ENCODE data around the gene IL32. TPM values are rescaled to one million over a fixed set of nuclear protein-coding genes. Genes with fewer than 3 reads are reported as not detected.
"Not testable (repeated sequence)": the region's sequence is repeated elsewhere in the genome, so short reads cannot be mapped to it uniquely, and the experiment has no call there.

IL32 gene
- total and polyA plus RNA-seq, 7 experiments from 2014 or later, result 351 to 3,697 (median 631) TPM

DNA sequence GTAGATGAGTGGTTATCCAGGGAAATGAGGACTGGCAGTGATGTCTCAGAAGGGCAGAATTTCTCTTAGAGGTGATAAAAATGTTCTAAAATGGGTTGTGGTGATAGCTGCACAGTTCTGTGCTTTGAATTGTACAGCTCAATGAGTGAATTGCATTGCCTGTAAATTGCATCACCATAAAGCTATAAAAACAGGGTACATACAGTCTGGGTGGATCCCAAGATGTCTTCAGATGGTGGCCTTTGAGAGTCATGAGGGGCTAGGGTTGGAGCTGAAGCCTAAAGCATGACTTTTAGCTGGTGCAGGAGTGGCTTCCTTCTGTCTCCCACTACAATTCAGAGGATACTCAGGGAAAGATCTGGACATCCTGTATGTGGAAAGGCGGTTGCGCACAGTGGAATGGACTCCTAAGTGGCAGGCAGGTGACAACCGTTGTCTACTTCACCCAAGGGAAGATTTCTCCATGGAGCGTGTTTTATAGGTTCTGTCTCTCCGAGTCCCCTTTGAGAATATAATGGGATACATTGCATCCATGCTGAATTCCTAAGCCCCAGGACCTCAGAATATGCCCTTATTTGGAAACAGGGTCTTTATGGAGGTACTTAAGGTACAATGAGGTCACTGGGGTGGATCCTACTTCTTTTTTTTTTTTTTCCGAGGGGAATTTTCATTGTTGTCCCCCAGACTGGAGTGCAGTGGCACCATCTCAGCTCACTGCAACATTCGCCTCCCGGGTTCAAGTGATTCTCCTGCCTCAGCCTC is 1.6 kb upstream of the IL32 start:
- ChIA-PET POLR2A (interaction anchor here (0.6 to 10.4 kb wide), 9 partner anchors 12 to 1656 kb away, joined by 3 to 182 read pairs (median 6); partner anchors contain the start of genes ZNF213 and ZSCAN10), CTCF (interaction anchor here (0.6 to 13.9 kb wide), 6 partner anchors 13 to 105 kb away, joined by 3 to 244 read pairs (median 4); partner anchors contain the start of gene ZNF213)
- Histone ChIP-seq H3K9me3 (ENCODE audit: control insufficient read depth in 2 of 3, low read length in 3 of 3) (no peaks in the 10 kb centered on the region), H3K36me3 (ENCODE audit: control insufficient read depth in 2 of 3, insufficient read depth in 3 of 3, low read length in 3 of 3) (peaks cover 0 to 10% (median 3%) of the 10 kb centered on the region in 3 experiments), H3K4me3 (ENCODE audit: low read length) (no peak overlapping the region), H3K27me3 (ENCODE audit: control insufficient read depth in 2 of 2, insufficient read depth in 2 of 2, low read length in 2 of 2) (no peaks in the 10 kb centered on the region), H3K27ac (ENCODE audit: low read depth, low read length) (peak overlapping the region; percentile 88), H3K4me1 (ENCODE audit: control insufficient read depth in 2 of 2, insufficient read depth in 2 of 2, low read length in 2 of 2) (peaks cover 28 to 33% of the 10 kb centered on the region in 2 donors)
- Mint-ChIP-seq H3K4me3 (peak overlapping the region; percentile 15 to 100 (median 98)), H3K9me3 (peaks cover 0 to 6% (median 0%) of the 10 kb centered on the region in 11 donors), H3K4me1 (peaks cover 43 to 60% (median 59%) of the 10 kb centered on the region in 7 donors), H3K27ac (peak overlapping the region; percentile 66 to 100 (median 98)), H3K27me3 (no peaks in the 10 kb centered on the region), H3K36me3 (peaks cover 8 to 53% (median 14%) of the 10 kb centered on the region in 5 donors)
- no peak for ATAC-seq
- DNase-seq, result no peak
- intact Hi-C loops (cut with micrococcal nuclease), result no loop called here

GRCh38 chr16:3065742-3066439 is 451 bp downstream of the IL32 start:
- intact Hi-C loops (cut with micrococcal nuclease), result loop anchor here (1.0 kb wide), 2 partner anchors 9 to 58 kb away; no protein-coding TSS in a partner anchor
- peak overlapping the region; percentile 78 for H3K4me3 ChIP-seq (ENCODE audit: low read length)
- Mint-ChIP-seq H3K27me3 (no peaks in the 10 kb centered on the region), H3K27ac (peak overlapping the region; percentile 94 to 100 (median 98)), H3K4me1 (peaks cover 44 to 70% (median 61%) of the 10 kb centered on the region in 7 donors), H3K36me3 (peaks cover 8 to 61% (median 25%) of the 10 kb centered on the region in 5 donors), H3K4me3 (peak overlapping the region; percentile 98 to 100 (median 99)), H3K9me3 (peaks cover 0 to 6% (median 0%) of the 10 kb centered on the region in 11 donors)
- H3K27ac ChIP-seq (ENCODE audit: low read depth, low read length), result peak overlapping the region; percentile 88
- H3K27me3 ChIP-seq (ENCODE audit: control insufficient read depth in 2 of 2, insufficient read depth in 2 of 2, low read length in 2 of 2), result no peaks in the 10 kb centered on the region
- peak in 2 of 9 donors; percentile 38 to 41 for DNase-seq
- peak; percentile 33 for ATAC-seq
- CTCF ChIA-PET, result interaction anchor here (0.7 to 13.9 kb wide), 6 partner anchors 10 to 64 kb away, joined by 3 to 244 read pairs (median 6); partner anchors contain the start of gene ZNF213
- POLR2A ChIA-PET, result interaction anchor here (0.7 to 10.4 kb wide), 19 partner anchors 10 to 201 kb away, joined by 3 to 182 read pairs (median 5); partner anchors contain the start of genes ZNF213 and ZSCAN10
- peaks cover 25 to 30% of the 10 kb centered on the region in 2 donors for H3K4me1 ChIP-seq (ENCODE audit: control insufficient read depth in 2 of 2, insufficient read depth in 2 of 2, low read length in 2 of 2)
- peaks cover 0 to 20% (median 3%) of the 10 kb centered on the region in 3 experiments for H3K36me3 ChIP-seq (ENCODE audit: control insufficient read depth in 2 of 3, insufficient read depth in 3 of 3, low read length in 3 of 3)
- no peaks in the 10 kb centered on the region for H3K9me3 ChIP-seq (ENCODE audit: control insufficient read depth in 2 of 3, low read length in 3 of 3)

GRCh38 chr16:3066440-3066748 is 954 bp downstream of the IL32 start:
- ChIA-PET CTCF (interaction anchor here (2.4 to 13.9 kb wide), 3 partner anchors 10 to 64 kb away, joined by 7 to 244 read pairs (median 43); partner anchors contain the start of gene ZNF213), POLR2A (interaction anchor here (0.7 to 10.4 kb wide), 14 partner anchors 9 to 93 kb away, joined by 3 to 182 read pairs (median 5); partner anchors contain the start of gene ZSCAN10)
- H3K36me3 Mint-ChIP-seq, result peaks cover 8 to 65% (median 25%) of the 10 kb centered on the region in 5 donors
- H3K9me3 Mint-ChIP-seq, result peaks cover 0 to 6% (median 0%) of the 10 kb centered on the region in 11 donors
- H3K27ac Mint-ChIP-seq, result peak overlapping the region; percentile 94 to 100 (median 98)
- H3K27me3 Mint-ChIP-seq, result no peaks in the 10 kb centered on the region
- H3K4me3 Mint-ChIP-seq, result peak overlapping the region; percentile 98 to 100 (median 99)
- DNase-seq (no peak), ATAC-seq (no peak)
- intact Hi-C loops (cut with micrococcal nuclease), result no loop called here
- Histone ChIP-seq H3K9me3 (ENCODE audit: control insufficient read depth in 2 of 3, low read length in 3 of 3) (no peaks in the 10 kb centered on the region), H3K4me3 (ENCODE audit: low read length) (peak overlapping the region; percentile 78), H3K36me3 (ENCODE audit: control insufficient read depth in 2 of 3, insufficient read depth in 3 of 3, low read length in 3 of 3) (peaks cover 0 to 20% (median 3%) of the 10 kb centered on the region in 3 experiments), H3K4me1 (ENCODE audit: control insufficient read depth in 2 of 2, insufficient read depth in 2 of 2, low read length in 2 of 2) (peaks cover 30 to 36% of the 10 kb centered on the region in 2 donors), H3K27me3 (ENCODE audit: control insufficient read depth in 2 of 2, insufficient read depth in 2 of 2, low read length in 2 of 2) (no peaks in the 10 kb centered on the region), H3K27ac (ENCODE audit: low read depth, low read length) (peak overlapping the region; percentile 88)
- peaks cover 49 to 75% (median 66%) of the 10 kb centered on the region in 7 donors for H3K4me1 Mint-ChIP-seq

DNA sequence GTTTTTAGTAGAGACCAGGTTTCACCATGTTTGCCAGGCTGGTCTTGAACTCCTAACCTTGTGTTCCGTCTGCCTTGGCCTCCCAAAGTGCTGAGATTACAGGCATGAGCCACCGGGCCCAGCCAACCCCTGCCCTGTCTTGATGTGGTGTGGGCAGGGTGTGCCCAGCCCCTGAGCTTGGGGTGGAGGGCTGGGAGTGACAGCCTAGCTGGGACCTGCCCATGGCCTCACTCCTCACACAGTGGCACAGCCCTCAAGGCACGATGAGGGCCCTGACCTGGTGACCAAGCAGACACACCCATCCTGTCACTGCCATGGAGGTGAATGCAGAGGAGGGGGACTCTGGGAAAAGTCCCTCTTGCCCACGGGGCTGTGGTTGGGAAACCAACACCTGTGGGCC is 3.0 kb downstream of the IL32 start:
- POLR2A ChIA-PET, result interaction anchor here (1.8 to 7.3 kb wide), 4 partner anchors 7 to 61 kb away, joined by 5 to 113 read pairs (median 50); partner anchors contain the start of gene ZSCAN10
- Histone ChIP-seq H3K4me3 (ENCODE audit: low read length) (peak overlapping the region; percentile 78), H3K36me3 (ENCODE audit: control insufficient read depth in 2 of 3, insufficient read depth in 3 of 3, low read length in 3 of 3) (peaks cover 0 to 20% (median 3%) of the 10 kb centered on the region in 3 experiments), H3K27me3 (ENCODE audit: control insufficient read depth in 2 of 2, insufficient read depth in 2 of 2, low read length in 2 of 2) (no peaks in the 10 kb centered on the region), H3K9me3 (ENCODE audit: control insufficient read depth in 2 of 3, low read length in 3 of 3) (no peaks in the 10 kb centered on the region), H3K4me1 (ENCODE audit: control insufficient read depth in 2 of 2, insufficient read depth in 2 of 2, low read length in 2 of 2) (peaks cover 44 to 47% of the 10 kb centered on the region in 2 donors), H3K27ac (ENCODE audit: low read depth, low read length) (peak overlapping the region; percentile 88)
- CTCF ChIA-PET, result interaction anchor here (0.7 to 13.9 kb wide), 2 partner anchors 40 to 61 kb away, joined by 5 to 244 read pairs; partner anchors contain the start of gene ZNF213
- peaks cover 51 to 80% (median 66%) of the 10 kb centered on the region in 7 donors for H3K4me1 Mint-ChIP-seq
- H3K36me3 Mint-ChIP-seq, result peaks cover 8 to 61% (median 25%) of the 10 kb centered on the region in 5 donors
- no peak for ATAC-seq
- H3K27ac Mint-ChIP-seq, result peak overlapping the region; percentile 91 to 100 (median 97)
- H3K9me3 Mint-ChIP-seq, result peaks cover 0 to 4% (median 0%) of the 10 kb centered on the region in 11 donors
- no peaks in the 10 kb centered on the region for H3K27me3 Mint-ChIP-seq
- peak overlapping the region; percentile 95 to 100 (median 99) for H3K4me3 Mint-ChIP-seq
- intact Hi-C loops (cut with micrococcal nuclease), result no loop called here
- DNase-seq, result no peak

DNA sequence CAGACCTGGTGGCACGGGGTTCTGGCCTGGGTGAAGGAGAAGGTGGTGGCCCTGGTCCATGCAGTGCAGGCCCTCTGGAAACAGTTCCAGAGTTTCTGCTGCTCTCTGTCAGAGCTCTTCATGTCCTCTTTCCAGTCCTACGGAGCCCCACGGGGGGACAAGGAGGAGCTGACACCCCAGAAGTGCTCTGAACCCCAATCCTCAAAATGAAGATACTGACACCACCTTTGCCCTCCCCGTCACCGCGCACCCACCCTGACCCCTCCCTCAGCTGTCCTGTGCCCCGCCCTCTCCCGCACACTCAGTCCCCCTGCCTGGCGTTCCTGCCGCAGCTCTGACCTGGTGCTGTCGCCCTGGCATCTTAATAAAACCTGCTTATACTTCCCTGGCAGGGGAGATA is 3.7 kb downstream of the IL32 start:
- POLR2A ChIA-PET, result interaction anchor here (0.7 to 6.5 kb wide), 4 partner anchors 8 to 61 kb away, joined by 3 to 65 read pairs (median 20); partner anchors contain the start of gene ZSCAN10
- H3K27ac Mint-ChIP-seq, result peak overlapping the region; percentile 73 to 100 (median 85)
- H3K27me3 Mint-ChIP-seq; H3K4me3 ChIP-seq (ENCODE audit: low read length); H3K27me3 ChIP-seq (ENCODE audit: control insufficient read depth in 2 of 2, insufficient read depth in 2 of 2, low read length in 2 of 2); H3K9me3 Mint-ChIP-seq; DNase-seq; intact Hi-C loops (cut with micrococcal nuclease); H3K9me3 ChIP-seq (ENCODE audit: control insufficient read depth in 2 of 3, low read length in 3 of 3); ATAC-seq: not testable (repeated sequence)
- H3K4me1 Mint-ChIP-seq, result peaks cover 53 to 82% (median 67%) of the 10 kb centered on the region in 7 donors
- Histone ChIP-seq H3K27ac (ENCODE audit: low read depth, low read length) (peak overlapping the region; percentile 24), H3K4me1 (ENCODE audit: control insufficient read depth in 2 of 2, insufficient read depth in 2 of 2, low read length in 2 of 2) (peaks cover 50 to 54% of the 10 kb centered on the region in 2 donors), H3K36me3 (ENCODE audit: control insufficient read depth in 2 of 3, insufficient read depth in 3 of 3, low read length in 3 of 3) (peaks cover 0 to 20% (median 3%) of the 10 kb centered on the region in 3 experiments)
- peaks cover 8 to 64% (median 25%) of the 10 kb centered on the region in 5 donors for H3K36me3 Mint-ChIP-seq
- CTCF ChIA-PET, result interaction anchor here (0.7 to 1.9 kb wide), 2 partner anchors 10 to 40 kb away, joined by 5 to 9 read pairs; no protein-coding TSS in a partner anchor
- peak overlapping the region in 8 of 10 donors; percentile 20 to 100 (median 34) for H3K4me3 Mint-ChIP-seq
